Liver (tissue), 9 donors: ENCODE results near the gene KLHDC8A. TPM values are rescaled to one million over a fixed set of nuclear protein-coding genes. Genes with fewer than 3 reads are reported as not detected.
"Not testable (repeated sequence)": the region's sequence is repeated elsewhere in the genome, so short reads cannot be mapped to it uniquely, and the experiment has no call there.

Experiments used
- DNase-seq: peaks from one replicate; pipeline ENCODE4 v3.0.0-alpha.2; 2017; ENCODE audit warnings: low spot score
- H3K27ac ChIP-seq, 2 donors: one replicate each; pipeline ENCODE4 v1.7.0; 2013; ENCODE audit warnings: inconsistent platforms in 2 of 2, low read length in 2 of 2, control low read depth in 1 of 2, low read depth in 1 of 2, mild to moderate bottlenecking in 1 of 2
- H3K27me3 ChIP-seq, 4 donors: one replicate each; pipeline versions ENCODE4 v1.6.1 to v1.7.0; 2013; ENCODE audit warnings: low read length in 3 of 4, inconsistent platforms in 1 of 4, mild to moderate bottlenecking in 1 of 4, moderate library complexity in 1 of 4; ENCODE audit not compliant: control insufficient read depth in 4 of 4, insufficient read depth in 4 of 4
- H3K36me3 ChIP-seq, 4 donors: one replicate each; pipeline versions ENCODE4 v1.6.1 to v1.7.0; 2013; ENCODE audit warnings: low read length in 3 of 4, mild to moderate bottlenecking in 3 of 4, low read depth in 1 of 4, moderate library complexity in 1 of 4; ENCODE audit not compliant: control insufficient read depth in 4 of 4, insufficient read depth in 3 of 4
- H3K4me1 ChIP-seq, 4 donors: one replicate each; pipeline versions ENCODE4 v1.6.1 to v1.7.0; 2013; ENCODE audit warnings: low read length in 3 of 4, mild to moderate bottlenecking in 3 of 4, moderate library complexity in 1 of 4; ENCODE audit not compliant: control insufficient read depth in 4 of 4, insufficient read depth in 4 of 4
- H3K4me3 ChIP-seq, 3 donors: one replicate each; pipeline versions ENCODE4 v1.6.1 to v1.7.0; 2013; ENCODE audit warnings: low read length in 3 of 3, control low read depth in 1 of 3, low read depth in 1 of 3, mild to moderate bottlenecking in 1 of 3
- H3K9ac ChIP-seq, 2 donors: one replicate each; pipeline ENCODE4 v1.7.0; 2013; ENCODE audit warnings: low read length in 2 of 2, mild to moderate bottlenecking in 2 of 2, moderate library complexity in 2 of 2, control low read depth in 1 of 2, low read depth in 1 of 2
- H3K9me3 ChIP-seq, 4 donors: one replicate each; pipeline versions ENCODE4 v1.6.1 to v1.7.0; 2013; ENCODE audit warnings: low read length in 3 of 4; ENCODE audit not compliant: control insufficient read depth in 4 of 4
- HNF4A ChIP-seq, 2 donors: conservative IDR thresholded peaks; 2 replicates each; pipeline ENCODE4 v1.6.1; 2016; ENCODE audit warnings: antibody characterized with exemption in 2 of 2, mild to moderate bottlenecking in 2 of 2
- NR2F2 ChIP-seq: IDR thresholded peaks from 2 replicates; pipeline ENCODE4 v1.6.1; 2016; ENCODE audit warnings: antibody characterized with exemption
- RXRA ChIP-seq, 2 donors: IDR thresholded peaks; 2 replicates each; pipeline ENCODE4 v1.6.1; 2017 to 2018; ENCODE audit warnings: antibody characterized with exemption in 2 of 2, mild to moderate bottlenecking in 1 of 2
- SP1 ChIP-seq: IDR thresholded peaks from 2 replicates; pipeline ENCODE4 v1.6.1; 2018; ENCODE audit warnings: antibody characterized with exemption, mild to moderate bottlenecking
- YY1 ChIP-seq: IDR thresholded peaks from 2 replicates; pipeline ENCODE4 v1.6.1; 2016; ENCODE audit warnings: antibody characterized with exemption, mild to moderate bottlenecking
- WGBS: extraction: QIAGEN DNeasy Blood & Tissue Kit; methylation state at CpG from one replicate; pipeline ENCODE4 v1.1.7; 2013; 5-methylcytosine and 5-hydroxymethylcytosine counted together
- polyA plus RNA-seq, 2 donors: library from polyadenylated mRNA; stranded (reverse) in 1 of 2; unstranded in 1 of 2; fragments of 200-250 nt in 1 of 2; fragments of >200 nt in 1 of 2; fragmentation: Nextera tagmentation in 1 of 2; extraction: Ambion mirVana in 1 of 2; gene quantifications; one replicate each; pipeline versions ENCODE4 v1.2.1 to v1.2.3, GENCODE V29; 2013 to 2015
- total RNA-seq, 2 donors: library from RNA; depleted of rRNA; stranded (reverse); fragments of >200 nt; gene quantifications; one replicate each; pipeline ENCODE4 v1.2.3, GENCODE V29; 2014
- TF ChIP-seq, protein P1 (sequence below): IDR thresholded peaks from 2 replicates; pipeline ENCODE4 v1.6.1; 2016; ENCODE audit warnings: antibody characterized with exemption
- TF ChIP-seq, protein P2 (sequence below): IDR thresholded peaks from 2 replicates; pipeline ENCODE4 v1.6.1; 2016; ENCODE audit warnings: antibody characterized with exemption, mild to moderate bottlenecking
- TF ChIP-seq, protein P3 (sequence below): IDR thresholded peaks from 2 replicates; pipeline ENCODE4 v1.6.1; 2016; ENCODE audit warnings: antibody characterized with exemption
- donor health status: healthy.
- donor health status: healthy.
- donor health status: healthy.
- donor health status: healthy.
- donor health status: healthy.

Gene KLHDC8A
- total and polyA plus RNA-seq, 4 donors: 0.02 to 0.05 TPM; not detected in 2

DNA sequence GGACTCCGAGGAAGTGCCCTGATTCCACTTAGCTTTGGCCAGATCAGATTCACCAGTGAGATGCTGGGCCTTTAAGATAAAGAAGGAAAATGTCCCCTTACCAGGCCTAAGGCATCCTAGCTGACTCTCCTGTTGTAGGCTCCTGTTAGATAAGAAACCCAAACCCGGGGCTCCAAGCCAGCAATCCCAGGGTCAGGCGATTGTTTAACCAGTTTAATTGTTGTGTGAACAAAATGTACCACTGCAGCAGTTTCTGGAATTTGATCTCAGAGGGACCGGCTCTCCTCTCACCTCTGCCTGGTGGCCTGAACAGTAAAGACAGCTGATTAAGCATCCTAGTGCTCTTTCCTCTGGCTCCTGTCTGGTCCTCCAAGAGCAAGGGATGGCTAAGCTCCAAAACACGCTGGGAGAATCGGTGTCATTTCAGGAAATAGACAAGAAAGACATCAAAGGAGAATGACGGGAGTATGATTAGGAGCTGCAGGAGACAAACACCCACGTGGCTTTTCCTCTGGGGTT, 9.3 kb upstream of the KLHDC8A start:
- Histone ChIP-seq H3K27me3 (peaks cover 0 to 17% (median under 1%) of the 10 kb centered on the region in 4 donors), H3K9ac (no peak overlapping the region), H3K27ac (no peak overlapping the region), H3K36me3 (no peaks in the 10 kb centered on the region), H3K9me3 (no peaks in the 10 kb centered on the region), H3K4me3 (no peak overlapping the region), H3K4me1 (no peaks in the 10 kb centered on the region)
- TF ChIP-seq YY1: no peak
- TF ChIP-seq, protein P1, sequence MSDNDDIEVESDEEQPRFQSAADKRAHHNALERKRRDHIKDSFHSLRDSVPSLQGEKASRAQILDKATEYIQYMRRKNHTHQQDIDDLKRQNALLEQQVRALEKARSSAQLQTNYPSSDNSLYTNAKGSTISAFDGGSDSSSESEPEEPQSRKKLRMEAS: no peak
- TF ChIP-seq RXRA (IDR thresholded peaks at IDR 0.05): no peak
- peak; percentile 37 for TF ChIP-seq NR2F2
- TF ChIP-seq, protein P2, sequence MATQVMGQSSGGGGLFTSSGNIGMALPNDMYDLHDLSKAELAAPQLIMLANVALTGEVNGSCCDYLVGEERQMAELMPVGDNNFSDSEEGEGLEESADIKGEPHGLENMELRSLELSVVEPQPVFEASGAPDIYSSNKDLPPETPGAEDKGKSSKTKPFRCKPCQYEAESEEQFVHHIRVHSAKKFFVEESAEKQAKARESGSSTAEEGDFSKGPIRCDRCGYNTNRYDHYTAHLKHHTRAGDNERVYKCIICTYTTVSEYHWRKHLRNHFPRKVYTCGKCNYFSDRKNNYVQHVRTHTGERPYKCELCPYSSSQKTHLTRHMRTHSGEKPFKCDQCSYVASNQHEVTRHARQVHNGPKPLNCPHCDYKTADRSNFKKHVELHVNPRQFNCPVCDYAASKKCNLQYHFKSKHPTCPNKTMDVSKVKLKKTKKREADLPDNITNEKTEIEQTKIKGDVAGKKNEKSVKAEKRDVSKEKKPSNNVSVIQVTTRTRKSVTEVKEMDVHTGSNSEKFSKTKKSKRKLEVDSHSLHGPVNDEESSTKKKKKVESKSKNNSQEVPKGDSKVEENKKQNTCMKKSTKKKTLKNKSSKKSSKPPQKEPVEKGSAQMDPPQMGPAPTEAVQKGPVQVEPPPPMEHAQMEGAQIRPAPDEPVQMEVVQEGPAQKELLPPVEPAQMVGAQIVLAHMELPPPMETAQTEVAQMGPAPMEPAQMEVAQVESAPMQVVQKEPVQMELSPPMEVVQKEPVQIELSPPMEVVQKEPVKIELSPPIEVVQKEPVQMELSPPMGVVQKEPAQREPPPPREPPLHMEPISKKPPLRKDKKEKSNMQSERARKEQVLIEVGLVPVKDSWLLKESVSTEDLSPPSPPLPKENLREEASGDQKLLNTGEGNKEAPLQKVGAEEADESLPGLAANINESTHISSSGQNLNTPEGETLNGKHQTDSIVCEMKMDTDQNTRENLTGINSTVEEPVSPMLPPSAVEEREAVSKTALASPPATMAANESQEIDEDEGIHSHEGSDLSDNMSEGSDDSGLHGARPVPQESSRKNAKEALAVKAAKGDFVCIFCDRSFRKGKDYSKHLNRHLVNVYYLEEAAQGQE: no peak
- TF ChIP-seq, protein P3, sequence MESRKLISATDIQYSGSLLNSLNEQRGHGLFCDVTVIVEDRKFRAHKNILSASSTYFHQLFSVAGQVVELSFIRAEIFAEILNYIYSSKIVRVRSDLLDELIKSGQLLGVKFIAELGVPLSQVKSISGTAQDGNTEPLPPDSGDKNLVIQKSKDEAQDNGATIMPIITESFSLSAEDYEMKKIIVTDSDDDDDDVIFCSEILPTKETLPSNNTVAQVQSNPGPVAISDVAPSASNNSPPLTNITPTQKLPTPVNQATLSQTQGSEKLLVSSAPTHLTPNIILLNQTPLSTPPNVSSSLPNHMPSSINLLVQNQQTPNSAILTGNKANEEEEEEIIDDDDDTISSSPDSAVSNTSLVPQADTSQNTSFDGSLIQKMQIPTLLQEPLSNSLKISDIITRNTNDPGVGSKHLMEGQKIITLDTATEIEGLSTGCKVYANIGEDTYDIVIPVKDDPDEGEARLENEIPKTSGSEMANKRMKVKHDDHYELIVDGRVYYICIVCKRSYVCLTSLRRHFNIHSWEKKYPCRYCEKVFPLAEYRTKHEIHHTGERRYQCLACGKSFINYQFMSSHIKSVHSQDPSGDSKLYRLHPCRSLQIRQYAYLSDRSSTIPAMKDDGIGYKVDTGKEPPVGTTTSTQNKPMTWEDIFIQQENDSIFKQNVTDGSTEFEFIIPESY: no peak
- no peak for DNase-seq
- WGBS: 23% methylated on average over 8 of the region's 8 CpGs

DNA sequence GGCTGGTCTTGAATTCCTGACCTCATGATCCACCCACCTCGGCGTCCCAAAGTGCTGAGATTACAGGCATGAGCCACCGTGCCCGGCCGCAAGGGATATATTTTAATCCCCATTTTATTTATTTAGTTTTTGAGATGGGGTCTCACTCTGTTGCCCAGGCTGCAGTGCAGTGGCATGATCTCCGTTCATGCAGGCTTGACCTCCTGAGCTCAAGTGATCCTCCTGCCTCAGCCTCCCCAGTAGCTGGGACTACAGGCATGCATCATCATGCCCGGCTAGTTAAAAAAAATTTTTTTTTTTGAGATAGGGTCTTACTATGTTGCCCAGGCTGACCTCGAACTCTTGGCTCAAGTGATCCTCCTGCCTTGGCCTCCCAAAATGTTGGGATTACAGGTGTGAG, 8.4 kb upstream of the KLHDC8A start:
- H3K4me1 ChIP-seq, DNase-seq, H3K27ac ChIP-seq, H3K4me3 ChIP-seq, H3K9ac ChIP-seq, H3K36me3 ChIP-seq, H3K9me3 ChIP-seq: not testable (repeated sequence)
- peaks cover 0 to 21% (median under 1%) of the 10 kb centered on the region in 4 donors for H3K27me3 ChIP-seq
- 86% methylated on average over 8 of the region's 8 CpGs for WGBS

DNA sequence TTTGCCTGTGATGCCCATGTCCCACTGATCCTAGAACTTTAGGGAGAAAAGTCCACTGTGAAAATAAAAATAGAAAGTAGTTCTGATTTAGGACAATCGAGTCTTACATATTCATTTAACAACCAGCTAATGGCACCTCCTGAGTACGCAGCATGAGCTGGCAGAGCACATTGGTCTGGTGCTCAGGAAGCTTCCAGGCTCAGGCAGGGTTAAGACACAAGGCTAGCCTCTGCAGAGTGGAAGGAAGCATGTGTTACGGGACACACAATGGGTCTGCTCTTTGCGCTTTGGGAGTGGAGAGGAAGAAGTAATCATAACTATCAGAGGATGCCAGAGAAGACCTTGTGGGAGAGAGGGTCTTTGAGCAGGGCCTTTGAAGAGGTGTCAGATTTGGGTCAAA, 4.2 kb upstream of the KLHDC8A start:
- TF ChIP-seq SP1: no peak
- TF ChIP-seq, protein P1: peak; percentile 24
- TF ChIP-seq HNF4A (conservative IDR thresholded peaks at IDR 0.05): no peak
- WGBS: 80% methylated on average over 4 of the region's 4 CpGs
- Histone ChIP-seq H3K27me3 (peaks cover 0 to 13% (median 3%) of the 10 kb centered on the region in 4 donors), H3K36me3 (no peaks in the 10 kb centered on the region), H3K4me3 (no peak overlapping the region), H3K27ac (no peak overlapping the region), H3K9me3 (no peaks in the 10 kb centered on the region), H3K9ac (no peak overlapping the region), H3K4me1 (no peaks in the 10 kb centered on the region)
- DNase-seq: no peak
